K562 (cell line): ENCODE measurements around the gene ZSWIM7. TPM values are rescaled to one million over a fixed set of nuclear protein-coding genes. Genes with fewer than 3 reads are reported as not detected.

Source experiments
- ATAC-seq: fragments of 200-7000 bp; cut with Tn5 transposase; 3 replicates; pipeline ENCODE4 v1.9.1; 2020; ENCODE audit warnings: moderate library complexity
- BruUV-seq: library from RNA; stranded (reverse); fragments of 400-500 nt; replicated peaks from 2 replicates; lab custom pipeline; 2021; lab: Mats Ljungman, UMichigan
- CTCF ChIA-PET: fragments of 300-600 bp; formaldehyde crosslinking; extraction: SDS; loops from one replicate; lab custom pipeline; 2021; ENCODE audit warnings: low intra/inter-chr PET ratio; lab: Yijun Ruan, JAX
- POLR2A ChIA-PET: fragments of 300-600, 350-650 bp; sonication (Branson Sonifier 250); formaldehyde crosslinking; extraction: SDS; loops from one replicate; lab custom pipeline; 2021; ENCODE audit warnings: antibody characterized with exemption, inconsistent platforms; lab: Yijun Ruan, JAX
- DNase-seq, 4 experiments: peaks; one replicate each; pipeline versions ENCODE4 v3.0.0 to v3.0.0-alpha.2; 2011 to 2018; ENCODE audit warnings: low spot score in 3 of 4, mixed read lengths in 3 of 4; ENCODE audit errors: extremely low read depth in 1 of 4
- FAIRE-seq: peaks from 2 replicates; lab custom pipeline; 2011; peaks lifted over from hg19 to GRCh38; lab: Jason Lieb, UNC
- H2AFZ ChIP-seq: 2 replicates; pipeline ENCODE4 v1.6.0; 2011; ENCODE audit warnings: low read depth, low read length, control low read depth, inconsistent platforms
- H3K27ac ChIP-seq: fragments of 200-600 bp; 3 replicates; pipeline ENCODE4 v1.8.0; 2011; ENCODE audit warnings: low read depth, mild to moderate bottlenecking, control low read depth, inconsistent platforms, low read length, moderate library complexity, mixed read lengths; ENCODE audit errors: extremely low read depth
- H3K27me3 ChIP-seq, 2 experiments: fragments of 300-600 bp in 1 of 2; 2 replicates in 1 of 2; 3 replicates in 1 of 2; pipeline versions ENCODE4 v1.6.0 to v1.8.0; 2011; ENCODE audit warnings: inconsistent platforms in 2 of 2, low read length in 2 of 2, mild to moderate bottlenecking in 1 of 2, mixed read lengths in 1 of 2, moderate library complexity in 1 of 2; ENCODE audit not compliant: control insufficient read depth in 2 of 2, insufficient read depth in 2 of 2
- H3K36me3 ChIP-seq: fragments of 300-600 bp; 3 replicates; pipeline ENCODE4 v1.8.0; 2011; ENCODE audit warnings: mild to moderate bottlenecking, low read length, inconsistent platforms; ENCODE audit not compliant: control insufficient read depth, insufficient read depth
- H3K4me1 ChIP-seq, 2 experiments: fragments of 200-600 bp in 1 of 2; replicated peaks in 1 of 2; 2 replicates in 1 of 2; 3 replicates in 1 of 2; pipeline versions ENCODE4 v1.5.1 to v1.8.0; 2011; ENCODE audit warnings: inconsistent platforms in 2 of 2, low read length in 2 of 2, mild to moderate bottlenecking in 1 of 2, mixed read lengths in 1 of 2, moderate library complexity in 1 of 2; ENCODE audit not compliant: control insufficient read depth in 2 of 2, insufficient read depth in 2 of 2
- H3K4me2 ChIP-seq: 2 replicates; pipeline ENCODE4 v1.6.1; 2011; ENCODE audit warnings: low read length, control low read depth, inconsistent platforms, mixed read lengths; ENCODE audit not compliant: insufficient read depth
- H3K4me3 ChIP-seq: fragments of 200-600 bp; sonication (generic), shearing (Covaris generic); 2 replicates; pipeline ENCODE4 v1.5.1; 2016; ENCODE audit warnings: control low read depth, inconsistent platforms
- H3K79me2 ChIP-seq: fragments of 200-600 bp; 3 replicates; pipeline ENCODE4 v1.8.0; 2011; ENCODE audit warnings: low read length, inconsistent platforms; ENCODE audit not compliant: control insufficient read depth, insufficient read depth
- H3K9ac ChIP-seq, 2 experiments: 2 replicates each; pipeline versions ENCODE4 v1.6.0 to v1.6.1; 2011; ENCODE audit warnings: low read depth in 2 of 2, low read length in 2 of 2, control low read depth in 1 of 2, inconsistent platforms in 1 of 2, mild to moderate bottlenecking in 1 of 2, mixed read lengths in 1 of 2; ENCODE audit not compliant: insufficient read depth in 1 of 2
- H3K9me1 ChIP-seq: one replicate; pipeline ENCODE4 v1.6.0; 2011; ENCODE audit warnings: inconsistent platforms, mild to moderate bottlenecking, low read length, moderate library complexity; ENCODE audit not compliant: control insufficient read depth, insufficient read depth
- H3K9me3 ChIP-seq: replicated peaks from 2 replicates; pipeline ENCODE4 v1.5.1; 2011; ENCODE audit warnings: low read depth, low read length, inconsistent platforms; ENCODE audit not compliant: control insufficient read depth, insufficient read depth
- H4K20me1 ChIP-seq: replicated peaks from 2 replicates; pipeline ENCODE4 v1.6.1; 2011; ENCODE audit warnings: low read length, inconsistent platforms, mixed read lengths; ENCODE audit not compliant: control insufficient read depth, insufficient read depth
- EP300 ChIP-seq: IDR thresholded peaks from 2 replicates; pipeline ENCODE4 v1.6.1; 2012; ENCODE audit warnings: low read length, improper control_type of control experiment
- NCOR1 ChIP-seq: fragments of 450-650 bp; IDR thresholded peaks from 2 replicates; pipeline ENCODE4 v1.6.1; 2016; ENCODE audit warnings: mild to moderate bottlenecking, moderate library complexity
- NONO ChIP-seq, 2 experiments: fragments of 200-400 bp in 1 of 2; fragments of 450-650 bp in 1 of 2; formaldehyde crosslinking in 1 of 2; IDR thresholded peaks; 2 replicates each; pipeline ENCODE4 v1.6.1; 2017; ENCODE audit warnings: low read depth in 2 of 2, mild to moderate bottlenecking in 2 of 2, moderate library complexity in 2 of 2, low read length in 1 of 2
- PPARD ChIP-seq: fragments of 250-450 bp; sonication (Bioruptor Pico); IDR thresholded peaks from 2 replicates; pipeline ENCODE4 v1.8.0; 2022; ENCODE audit warnings: inconsistent platforms, mild to moderate bottlenecking, moderate library complexity
- PTRF ChIP-seq: fragments of 450-650 bp; IDR thresholded peaks from 2 replicates; pipeline ENCODE4 v1.6.1; 2016; ENCODE audit warnings: mild to moderate bottlenecking, missing genetic modification characterization, missing compliant biosample characterization
- STAT5B ChIP-seq: fragments of 250-450 bp; sonication (Bioruptor Pico); IDR thresholded peaks from 2 replicates; pipeline ENCODE4 v1.8.0; 2021; ENCODE audit warnings: mild to moderate bottlenecking, inconsistent platforms
- TSC22D4 ChIP-seq: fragments of 450-650 bp; IDR thresholded peaks from 2 replicates; pipeline ENCODE4 v1.6.1; 2016; ENCODE audit warnings: missing genetic modification characterization, missing biosample characterization, control low read depth
- ZNF398 ChIP-seq: fragments of 250-450 bp; sonication (Bioruptor Pico); IDR thresholded peaks from 2 replicates; pipeline ENCODE4 v1.8.0; 2021; ENCODE audit warnings: moderate library complexity, mild to moderate bottlenecking, inconsistent platforms
- WGBS: fragments of 100-300 bp; shearing (Covaris generic); methylation state at CpG from one replicate; pipeline ENCODE4 v1.1.6; 2016; ENCODE audit warnings: low coverage, mixed read lengths; ENCODE audit not compliant: insufficient coverage; ENCODE audit errors: missing lambda C conversion rate; 5-methylcytosine and 5-hydroxymethylcytosine counted together
- in situ Hi-C: fragments of 300-500 bp; cut with MboI; formaldehyde crosslinking; loops from 4 replicates; pipeline ENCODE4 v1.15.0; 2018; ENCODE audit warnings: inconsistent platforms, mixed read lengths
- intact Hi-C: fragments of 100-400 bp; cut with micrococcal nuclease; formaldehyde crosslinking; loops from 2 replicates; pipeline ENCODE4 v1.14.2; 2022
- polyA plus RNA-seq, 8 experiments: library from polyadenylated mRNA; depleted of rRNA in 4 of 8; stranded (reverse) in 5 of 8; unstranded in 3 of 8; fragments of >200 nt; fragmentation: Nextera tagmentation in 2 of 8; fragmentation: Illumina TruSeq in 1 of 8; extraction: Ambion mirVana in 2 of 8; extraction: Trizol in 1 of 8; gene quantifications; 2 replicates each; pipeline versions ENCODE4 v1.2.1 to v1.2.3, GENCODE V29; 2011 to 2014; ENCODE audit warnings: inconsistent platforms in 1 of 8, missing spikeins in 1 of 8
- total RNA-seq, 7 experiments: library from RNA; depleted of rRNA in 6 of 7; stranded (reverse); fragments of >200 nt in 6 of 7; fragmentation: Illumina TruSeq in 2 of 7; extraction: Trizol in 2 of 7; gene quantifications; 2 replicates each; pipeline versions ENCODE4 v1.2.1 to v1.2.3, GENCODE V29; 2011 to 2021; ENCODE audit warnings: low replicate concordance in 1 of 7
- TF ChIP-seq, protein P1 (sequence below): sonication (generic); formaldehyde crosslinking; IDR thresholded peaks from 2 replicates; pipeline ENCODE4 v1.8.0; 2023; ENCODE audit warnings: mild to moderate bottlenecking, missing genetic modification reagents
- TF ChIP-seq, protein P2 (sequence below): sonication (generic); formaldehyde crosslinking; IDR thresholded peaks from 2 replicates; pipeline ENCODE4 v1.8.0; 2022; ENCODE audit warnings: mild to moderate bottlenecking, missing genetic modification reagents

Gene ZSWIM7
- total and polyA plus RNA-seq, 9 of the 15 experiments (the other 6 are each of a cell fraction or from before 2014, with no cell fraction given): 5.9 to 18.7 (median 9.5) TPM

DNA sequence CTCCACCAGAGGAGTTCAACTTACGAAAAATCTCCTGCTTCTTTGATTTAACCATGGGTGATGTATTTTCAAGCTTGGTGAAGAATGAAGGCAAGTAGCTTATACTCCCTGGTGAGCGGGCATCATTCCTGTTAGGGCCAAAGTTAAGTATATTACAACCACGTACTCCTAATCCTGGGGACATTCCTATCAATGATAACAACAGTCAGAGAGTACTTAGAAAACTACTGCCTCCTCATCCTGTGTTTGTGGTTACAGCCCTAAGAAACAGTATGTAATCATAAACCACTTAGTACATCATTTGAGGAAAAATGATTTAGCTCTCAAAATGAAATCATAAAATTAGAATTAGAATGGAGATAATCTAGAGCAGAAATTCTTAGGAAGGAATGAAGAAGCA, 47.5 kb upstream of the ZSWIM7 start (continued):
- TF ChIP-seq, protein P1, sequence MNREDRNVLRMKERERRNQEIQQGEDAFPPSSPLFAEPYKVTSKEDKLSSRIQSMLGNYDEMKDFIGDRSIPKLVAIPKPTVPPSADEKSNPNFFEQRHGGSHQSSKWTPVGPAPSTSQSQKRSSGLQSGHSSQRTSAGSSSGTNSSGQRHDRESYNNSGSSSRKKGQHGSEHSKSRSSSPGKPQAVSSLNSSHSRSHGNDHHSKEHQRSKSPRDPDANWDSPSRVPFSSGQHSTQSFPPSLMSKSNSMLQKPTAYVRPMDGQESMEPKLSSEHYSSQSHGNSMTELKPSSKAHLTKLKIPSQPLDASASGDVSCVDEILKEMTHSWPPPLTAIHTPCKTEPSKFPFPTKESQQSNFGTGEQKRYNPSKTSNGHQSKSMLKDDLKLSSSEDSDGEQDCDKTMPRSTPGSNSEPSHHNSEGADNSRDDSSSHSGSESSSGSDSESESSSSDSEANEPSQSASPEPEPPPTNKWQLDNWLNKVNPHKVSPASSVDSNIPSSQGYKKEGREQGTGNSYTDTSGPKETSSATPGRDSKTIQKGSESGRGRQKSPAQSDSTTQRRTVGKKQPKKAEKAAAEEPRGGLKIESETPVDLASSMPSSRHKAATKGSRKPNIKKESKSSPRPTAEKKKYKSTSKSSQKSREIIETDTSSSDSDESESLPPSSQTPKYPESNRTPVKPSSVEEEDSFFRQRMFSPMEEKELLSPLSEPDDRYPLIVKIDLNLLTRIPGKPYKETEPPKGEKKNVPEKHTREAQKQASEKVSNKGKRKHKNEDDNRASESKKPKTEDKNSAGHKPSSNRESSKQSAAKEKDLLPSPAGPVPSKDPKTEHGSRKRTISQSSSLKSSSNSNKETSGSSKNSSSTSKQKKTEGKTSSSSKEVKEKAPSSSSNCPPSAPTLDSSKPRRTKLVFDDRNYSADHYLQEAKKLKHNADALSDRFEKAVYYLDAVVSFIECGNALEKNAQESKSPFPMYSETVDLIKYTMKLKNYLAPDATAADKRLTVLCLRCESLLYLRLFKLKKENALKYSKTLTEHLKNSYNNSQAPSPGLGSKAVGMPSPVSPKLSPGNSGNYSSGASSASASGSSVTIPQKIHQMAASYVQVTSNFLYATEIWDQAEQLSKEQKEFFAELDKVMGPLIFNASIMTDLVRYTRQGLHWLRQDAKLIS (CRISPR knock-in tag): no peak
- TF ChIP-seq STAT5B (CRISPR knock-in tag): no peak
- TF ChIP-seq ZNF398: no peak

- H2AFZ ChIP-seq: no peak overlapping the region
- ChIA-PET CTCF (no interaction called here), POLR2A (no interaction called here)
- H3K4me2 ChIP-seq: no peak overlapping the region
- DNase-seq (no peak), ATAC-seq (no peak), FAIRE-seq (no peak)
- no peak for TF ChIP-seq TSC22D4
- no peak for TF ChIP-seq NCOR1
- TF ChIP-seq NONO (IDR thresholded peaks at IDR 0.05; ENCODE audit: low read depth in 2 of 2, low read length in 1 of 2): no peak
- TF ChIP-seq PPARD (CRISPR knock-in tag): no peak
- TF ChIP-seq, protein P2, sequence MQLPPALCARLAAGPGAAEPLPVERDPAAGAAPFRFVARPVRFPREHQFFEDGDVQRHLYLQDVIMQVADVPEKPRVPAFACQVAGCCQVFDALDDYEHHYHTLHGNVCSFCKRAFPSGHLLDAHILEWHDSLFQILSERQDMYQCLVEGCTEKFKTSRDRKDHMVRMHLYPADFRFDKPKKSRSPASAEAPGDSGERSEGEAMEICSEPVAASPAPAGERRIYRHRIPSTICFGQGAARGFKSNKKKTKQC: no peak
- no peak for TF ChIP-seq PTRF (tag)
- TF ChIP-seq EP300: no peak
- no peaks in the 10 kb centered on the region for H3K27me3 ChIP-seq
- no peaks in the 10 kb centered on the region for H3K9me3 ChIP-seq
- no TSS peak for BruUV-seq
- H3K36me3 ChIP-seq: peaks cover 69% of the 10 kb centered on the region; the same call in 2 of the 3 replicates
- no peaks in the 10 kb centered on the region for H3K9me1 ChIP-seq
- no peak overlapping the region for H3K27ac ChIP-seq
- no peaks in the 10 kb centered on the region for H3K79me2 ChIP-seq
- no peaks in the 10 kb centered on the region for H4K20me1 ChIP-seq
- WGBS: 90% methylated on average over 8 of the region's 10 CpGs
- in situ Hi-C loops: no loop called here
- H3K4me1 ChIP-seq: no peaks in the 10 kb centered on the region; a peak in 1 of 5 replicates
- intact Hi-C loops: no loop called here
- H3K9ac ChIP-seq: no peak overlapping the region
- H3K4me3 ChIP-seq: no peak overlapping the region
Observed at GRCh38 chr17:16044487-16044886, 45.0 kb upstream of the ZSWIM7 start.
